ENCODE results near the gene USP24.

USP24 gene, protein sequence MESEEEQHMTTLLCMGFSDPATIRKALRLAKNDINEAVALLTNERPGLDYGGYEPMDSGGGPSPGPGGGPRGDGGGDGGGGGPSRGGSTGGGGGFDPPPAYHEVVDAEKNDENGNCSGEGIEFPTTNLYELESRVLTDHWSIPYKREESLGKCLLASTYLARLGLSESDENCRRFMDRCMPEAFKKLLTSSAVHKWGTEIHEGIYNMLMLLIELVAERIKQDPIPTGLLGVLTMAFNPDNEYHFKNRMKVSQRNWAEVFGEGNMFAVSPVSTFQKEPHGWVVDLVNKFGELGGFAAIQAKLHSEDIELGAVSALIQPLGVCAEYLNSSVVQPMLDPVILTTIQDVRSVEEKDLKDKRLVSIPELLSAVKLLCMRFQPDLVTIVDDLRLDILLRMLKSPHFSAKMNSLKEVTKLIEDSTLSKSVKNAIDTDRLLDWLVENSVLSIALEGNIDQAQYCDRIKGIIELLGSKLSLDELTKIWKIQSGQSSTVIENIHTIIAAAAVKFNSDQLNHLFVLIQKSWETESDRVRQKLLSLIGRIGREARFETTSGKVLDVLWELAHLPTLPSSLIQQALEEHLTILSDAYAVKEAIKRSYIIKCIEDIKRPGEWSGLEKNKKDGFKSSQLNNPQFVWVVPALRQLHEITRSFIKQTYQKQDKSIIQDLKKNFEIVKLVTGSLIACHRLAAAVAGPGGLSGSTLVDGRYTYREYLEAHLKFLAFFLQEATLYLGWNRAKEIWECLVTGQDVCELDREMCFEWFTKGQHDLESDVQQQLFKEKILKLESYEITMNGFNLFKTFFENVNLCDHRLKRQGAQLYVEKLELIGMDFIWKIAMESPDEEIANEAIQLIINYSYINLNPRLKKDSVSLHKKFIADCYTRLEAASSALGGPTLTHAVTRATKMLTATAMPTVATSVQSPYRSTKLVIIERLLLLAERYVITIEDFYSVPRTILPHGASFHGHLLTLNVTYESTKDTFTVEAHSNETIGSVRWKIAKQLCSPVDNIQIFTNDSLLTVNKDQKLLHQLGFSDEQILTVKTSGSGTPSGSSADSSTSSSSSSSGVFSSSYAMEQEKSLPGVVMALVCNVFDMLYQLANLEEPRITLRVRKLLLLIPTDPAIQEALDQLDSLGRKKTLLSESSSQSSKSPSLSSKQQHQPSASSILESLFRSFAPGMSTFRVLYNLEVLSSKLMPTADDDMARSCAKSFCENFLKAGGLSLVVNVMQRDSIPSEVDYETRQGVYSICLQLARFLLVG (N-terminal part only)

DNA sequence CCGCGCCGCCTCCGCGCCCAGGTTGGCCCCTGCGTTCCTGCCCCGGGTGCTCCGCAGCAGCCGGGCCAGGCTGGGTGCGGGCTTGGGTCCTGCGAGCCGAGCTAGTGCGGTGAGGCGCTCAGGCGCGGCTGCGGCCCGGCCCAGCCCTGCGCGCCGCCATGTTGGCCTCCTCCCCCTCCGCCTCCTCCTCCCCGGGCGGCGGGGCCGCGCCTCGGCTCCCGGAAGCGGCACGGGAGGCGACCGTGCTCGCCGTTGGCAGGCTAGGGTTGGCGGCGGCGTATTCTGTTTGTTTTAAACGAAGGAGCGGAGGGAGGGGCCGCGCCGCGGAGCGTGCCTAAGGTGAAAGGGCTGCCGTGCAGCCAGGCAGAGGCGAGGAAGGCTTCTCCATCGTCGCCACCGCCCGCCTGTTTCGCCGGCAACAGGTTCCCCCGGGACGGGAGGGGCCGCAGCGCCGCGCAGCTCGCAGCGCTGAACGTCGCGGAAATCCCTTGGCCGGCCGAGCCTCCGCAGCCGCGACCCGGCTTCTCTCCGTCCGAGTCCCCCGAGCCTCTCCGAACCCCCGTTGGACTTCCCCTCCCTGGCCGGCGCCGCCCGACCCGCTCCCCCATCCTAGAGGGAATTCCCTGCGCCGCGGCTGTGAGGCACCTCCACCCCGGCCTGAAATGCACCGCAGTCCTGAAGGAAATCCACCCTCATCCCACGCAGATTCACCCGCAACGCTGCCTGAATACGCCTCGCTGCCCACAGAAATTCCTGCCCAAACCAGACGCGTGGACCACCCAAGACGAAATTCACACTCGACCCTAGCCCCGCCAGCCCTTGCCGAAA is at the start of gene USP24:
Gene USP24 (minus strand): TSS at position 171 of the 828 bp plus-strand sequence. CDS start 251 bp downstream, outside the sequence.
- H3K36me3 ChIP-seq (ENCODE audit: control insufficient read depth, low read length): peaks cover 16% of the 10 kb centered on the region
- H3K9me3 ChIP-seq (ENCODE audit: control insufficient read depth, insufficient read depth, low read length): no peaks in the 10 kb centered on the region
- H3F3A ChIP-seq (ENCODE audit: control insufficient read depth, insufficient read depth): peaks cover 23% of the 10 kb centered on the region
- H4K20me1 ChIP-seq (ENCODE audit: control insufficient read depth, insufficient read depth, low read depth, low read length): peaks cover 13% of the 10 kb centered on the region
- peaks cover 57% of the 10 kb centered on the region for H3K79me2 ChIP-seq (ENCODE audit: control insufficient read depth, low read length)
- H3K27ac ChIP-seq (ENCODE audit: low read depth, low read length): peak within 1 kb of the TSS; percentile 68
- H3K4me2 ChIP-seq (ENCODE audit: low read length): peak within 1 kb of the TSS; percentile 98
- no peak for TF ChIP-seq EZH2phosphoT487 (IDR thresholded peaks at IDR 0.05; ENCODE audit: borderline replicate concordance, low read length)
- TF ChIP-seq, protein P1, sequence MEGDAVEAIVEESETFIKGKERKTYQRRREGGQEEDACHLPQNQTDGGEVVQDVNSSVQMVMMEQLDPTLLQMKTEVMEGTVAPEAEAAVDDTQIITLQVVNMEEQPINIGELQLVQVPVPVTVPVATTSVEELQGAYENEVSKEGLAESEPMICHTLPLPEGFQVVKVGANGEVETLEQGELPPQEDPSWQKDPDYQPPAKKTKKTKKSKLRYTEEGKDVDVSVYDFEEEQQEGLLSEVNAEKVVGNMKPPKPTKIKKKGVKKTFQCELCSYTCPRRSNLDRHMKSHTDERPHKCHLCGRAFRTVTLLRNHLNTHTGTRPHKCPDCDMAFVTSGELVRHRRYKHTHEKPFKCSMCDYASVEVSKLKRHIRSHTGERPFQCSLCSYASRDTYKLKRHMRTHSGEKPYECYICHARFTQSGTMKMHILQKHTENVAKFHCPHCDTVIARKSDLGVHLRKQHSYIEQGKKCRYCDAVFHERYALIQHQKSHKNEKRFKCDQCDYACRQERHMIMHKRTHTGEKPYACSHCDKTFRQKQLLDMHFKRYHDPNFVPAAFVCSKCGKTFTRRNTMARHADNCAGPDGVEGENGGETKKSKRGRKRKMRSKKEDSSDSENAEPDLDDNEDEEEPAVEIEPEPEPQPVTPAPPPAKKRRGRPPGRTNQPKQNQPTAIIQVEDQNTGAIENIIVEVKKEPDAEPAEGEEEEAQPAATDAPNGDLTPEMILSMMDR (IDR thresholded peaks at IDR 0.05; ENCODE audit: low read depth, low read length, poor library complexity, severe bottlenecking): no peak
- no peaks in the 10 kb centered on the region for H3K27me3 ChIP-seq (ENCODE audit: control insufficient read depth, low read length)
- peak within 1 kb of the TSS; percentile 95 for H3K4me3 ChIP-seq (ENCODE audit: low read length)
- H3K4me1 ChIP-seq (ENCODE audit: control insufficient read depth, low read length): peaks cover 61% of the 10 kb centered on the region
- no peaks in the 10 kb centered on the region for H3K9me2 ChIP-seq (replicated peaks; ENCODE audit: control insufficient read depth, low read length)

DNA sequence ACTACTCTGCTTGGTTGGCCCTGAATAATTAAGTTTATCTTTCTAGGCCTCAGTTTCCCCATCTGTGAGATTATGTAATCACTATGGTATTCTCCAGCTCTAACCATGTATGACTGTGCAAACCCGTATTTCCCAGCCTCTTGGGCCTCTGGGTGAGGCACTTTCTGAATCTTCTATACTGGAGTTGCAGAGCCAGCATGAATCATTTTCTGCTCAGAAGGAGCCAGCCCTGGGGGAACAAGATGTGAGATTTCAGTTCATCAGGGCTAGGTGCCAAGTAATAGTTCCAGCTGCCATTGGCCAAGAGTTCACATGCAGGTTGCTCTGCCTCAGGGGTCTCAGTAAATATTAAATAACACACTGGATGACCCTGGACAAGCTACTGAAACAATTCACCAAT is 47.7 kb upstream of the USP24 start:
- Histone ChIP-seq H4K20me1 (ENCODE audit: control insufficient read depth, insufficient read depth, low read depth, low read length) (no peaks in the 10 kb centered on the region), H3K27ac (ENCODE audit: low read depth, low read length) (no peak overlapping the region), H3K4me3 (ENCODE audit: low read length) (no peak overlapping the region), H3K36me3 (ENCODE audit: control insufficient read depth, low read length) (no peaks in the 10 kb centered on the region), H3K9me3 (ENCODE audit: control insufficient read depth, insufficient read depth, low read length) (no peaks in the 10 kb centered on the region), H3K9me2 (replicated peaks; ENCODE audit: control insufficient read depth, low read length) (no peaks in the 10 kb centered on the region), H3K4me2 (ENCODE audit: low read length) (no peak overlapping the region), H3K27me3 (ENCODE audit: control insufficient read depth, low read length) (0 out of 2 replicates have a peak, but pooled peaks cover 3% of the 10 kb centered on the region), H3K4me1 (ENCODE audit: control insufficient read depth, low read length) (peaks cover 19% of the 10 kb centered on the region), H3K79me2 (ENCODE audit: control insufficient read depth, low read length) (no peaks in the 10 kb centered on the region), H3F3A (ENCODE audit: control insufficient read depth, insufficient read depth) (no peaks in the 10 kb centered on the region)
- TF ChIP-seq, protein P1 (IDR thresholded peaks at IDR 0.05; ENCODE audit: low read depth, low read length, poor library complexity, severe bottlenecking): no peak
- no peak for TF ChIP-seq EZH2phosphoT487 (IDR thresholded peaks at IDR 0.05; ENCODE audit: borderline replicate concordance, low read length)

Data from DOHH2 (cell line).